ENCODE measurements around the gene CP. TPM values are rescaled to one million over a fixed set of nuclear protein-coding genes. Genes with fewer than 3 reads are reported as not detected.

The CP gene
- 10 to 100 TPM in 1 of 4 donors, 1 to 10 TPM in 2, under 1 TPM in 1; 0.85 to 10.6 (median 5.4) TPM for total RNA-seq

GRCh38 chr3:149221783-149222517 lies at the start of gene CP:
Gene CP (minus strand): TSS chr3:149221829. CDS start chr3:149221792, 37 bp downstream.
- intact Hi-C loops (cut with DNase I; ENCODE audit: low total_unique reads) (no loop called here), in situ Hi-C loops (cut with MboI; ENCODE audit: low sequenced_read_pairs in 4 of 4) (no loop called here)
- TF ChIP-seq, protein P1, sequence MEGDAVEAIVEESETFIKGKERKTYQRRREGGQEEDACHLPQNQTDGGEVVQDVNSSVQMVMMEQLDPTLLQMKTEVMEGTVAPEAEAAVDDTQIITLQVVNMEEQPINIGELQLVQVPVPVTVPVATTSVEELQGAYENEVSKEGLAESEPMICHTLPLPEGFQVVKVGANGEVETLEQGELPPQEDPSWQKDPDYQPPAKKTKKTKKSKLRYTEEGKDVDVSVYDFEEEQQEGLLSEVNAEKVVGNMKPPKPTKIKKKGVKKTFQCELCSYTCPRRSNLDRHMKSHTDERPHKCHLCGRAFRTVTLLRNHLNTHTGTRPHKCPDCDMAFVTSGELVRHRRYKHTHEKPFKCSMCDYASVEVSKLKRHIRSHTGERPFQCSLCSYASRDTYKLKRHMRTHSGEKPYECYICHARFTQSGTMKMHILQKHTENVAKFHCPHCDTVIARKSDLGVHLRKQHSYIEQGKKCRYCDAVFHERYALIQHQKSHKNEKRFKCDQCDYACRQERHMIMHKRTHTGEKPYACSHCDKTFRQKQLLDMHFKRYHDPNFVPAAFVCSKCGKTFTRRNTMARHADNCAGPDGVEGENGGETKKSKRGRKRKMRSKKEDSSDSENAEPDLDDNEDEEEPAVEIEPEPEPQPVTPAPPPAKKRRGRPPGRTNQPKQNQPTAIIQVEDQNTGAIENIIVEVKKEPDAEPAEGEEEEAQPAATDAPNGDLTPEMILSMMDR (IDR thresholded peaks at IDR 0.05 in 4 of 5, conservative IDR thresholded peaks at IDR 0.05 in 1 of 5): no peak
- no peak for TF ChIP-seq POLR2A (IDR thresholded peaks at IDR 0.05)
- no peaks in the 10 kb centered on the region for H3K36me3 ChIP-seq
- no peaks in the 10 kb centered on the region for H3K27me3 ChIP-seq
- ATAC-seq (no peak), DNase-seq (no peak)
- H3K4me1 ChIP-seq: no peaks in the 10 kb centered on the region
- H3K4me3 ChIP-seq: no peak within 1 kb of the TSS
- H3K27ac ChIP-seq: no peak within 1 kb of the TSS
- no peaks in the 10 kb centered on the region for H3K9me3 ChIP-seq

GRCh38 chr3:149270180-149270579 lies 48.6 kb upstream of the CP start:
- no peaks in the 10 kb centered on the region for H3K36me3 ChIP-seq
- in situ Hi-C loops (cut with MboI; ENCODE audit: low sequenced_read_pairs in 4 of 4): loop anchor here (5.0 to 10.0 kb wide), 6 partner anchors 148 to 405 kb away; partner anchors contain the start of gene CPA3 (in 2 of the 4)
- ATAC-seq (no peak), DNase-seq (no peak)
- TF ChIP-seq POLR2A (IDR thresholded peaks at IDR 0.05): no peak
- TF ChIP-seq, protein P1 (IDR thresholded peaks at IDR 0.05 in 4 of 5, conservative IDR thresholded peaks at IDR 0.05 in 1 of 5): no peak
- intact Hi-C loops (cut with DNase I; ENCODE audit: low total_unique reads): no loop called here
- H3K4me1 ChIP-seq: peaks cover 0 to 5% of the 10 kb centered on the region in 2 donors
- no peak overlapping the region for H3K27ac ChIP-seq
- H3K4me3 ChIP-seq: no peak overlapping the region
- H3K27me3 ChIP-seq: no peaks in the 10 kb centered on the region
- H3K9me3 ChIP-seq: no peaks in the 10 kb centered on the region

GRCh38 chr3:149269687-149270086 lies 48.1 kb upstream of the CP start:
- H3K36me3 ChIP-seq: no peaks in the 10 kb centered on the region
- intact Hi-C loops (cut with DNase I; ENCODE audit: low total_unique reads): no loop called here
- DNase-seq (no peak), ATAC-seq (no peak)
- H3K27ac ChIP-seq: no peak overlapping the region
- no peaks in the 10 kb centered on the region for H3K27me3 ChIP-seq
- TF ChIP-seq POLR2A (IDR thresholded peaks at IDR 0.05): no peak
- TF ChIP-seq, protein P1 (IDR thresholded peaks at IDR 0.05 in 4 of 5, conservative IDR thresholded peaks at IDR 0.05 in 1 of 5): no peak
- no peaks in the 10 kb centered on the region for H3K9me3 ChIP-seq
- peaks cover 0 to 5% of the 10 kb centered on the region in 2 donors for H3K4me1 ChIP-seq
- no peak overlapping the region for H3K4me3 ChIP-seq
- in situ Hi-C loops (cut with MboI; ENCODE audit: low sequenced_read_pairs in 4 of 4): loop anchor here (5.0 to 10.0 kb wide), 6 partner anchors 147 to 405 kb away; partner anchors contain the start of gene CPA3 (in 2 of the 4)

DNA sequence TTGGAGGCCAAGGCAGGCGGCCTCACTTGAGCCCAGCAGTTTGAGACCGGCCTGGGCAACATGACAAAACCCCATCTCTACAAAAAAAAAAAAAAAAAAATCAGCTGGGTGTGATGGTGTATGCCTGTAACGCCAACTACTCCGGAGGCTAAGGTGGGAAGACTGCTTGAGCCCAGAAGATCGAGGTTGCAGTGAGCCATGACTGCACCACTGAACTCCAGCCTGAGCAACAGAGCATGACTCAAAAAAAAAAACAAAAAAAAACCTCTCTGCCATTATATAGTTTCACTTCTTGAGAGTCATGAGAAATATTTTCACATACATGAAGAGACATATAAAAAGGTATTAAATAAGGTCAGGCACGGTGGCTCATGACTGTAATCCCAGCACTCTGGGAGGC lies 45.9 kb upstream of the CP start:
- intact Hi-C loops (cut with DNase I; ENCODE audit: low total_unique reads): no loop called here
- peaks cover 0 to under 1% of the 10 kb centered on the region in 2 donors for H3K4me1 ChIP-seq
- no peaks in the 10 kb centered on the region for H3K27me3 ChIP-seq
- no peak overlapping the region for H3K27ac ChIP-seq
- no peaks in the 10 kb centered on the region for H3K9me3 ChIP-seq
- TF ChIP-seq, protein P1 (IDR thresholded peaks at IDR 0.05 in 4 of 5, conservative IDR thresholded peaks at IDR 0.05 in 1 of 5): no peak
- TF ChIP-seq POLR2A (IDR thresholded peaks at IDR 0.05): no peak
- ATAC-seq (no peak), DNase-seq (no peak)
- H3K4me3 ChIP-seq: no peak overlapping the region
- no peaks in the 10 kb centered on the region for H3K36me3 ChIP-seq
- in situ Hi-C loops (cut with MboI; ENCODE audit: low sequenced_read_pairs in 4 of 4): no loop called here
